Smooth muscle cell (in vitro differentiated cells): ENCODE measurements around the gene ASGR1. TPM values are rescaled to one million over a fixed set of nuclear protein-coding genes. Genes with fewer than 3 reads are reported as not detected.

ENCODE experiments used
- DNase-seq: peaks from one replicate; lab custom pipeline; 2025; ENCODE audit not compliant: unreplicated experiment; lab: John Stamatoyannopoulos, UW
- H2AFZ ChIP-seq: fragments of 200-600 bp; sonication (generic); 2 replicates; pipeline ENCODE4 v1.6.0; 2016; ENCODE audit warnings: antibody characterized with exemption, low read depth, mild to moderate bottlenecking
- H3F3A ChIP-seq: fragments of 200-600 bp; sonication (generic); 2 replicates; pipeline ENCODE4 v1.6.0; 2017; ENCODE audit warnings: antibody characterized with exemption, low read depth
- H3K27ac ChIP-seq: fragments of 200-600 bp; sonication (generic); 2 replicates; pipeline ENCODE4 v1.5.1; 2016; ENCODE audit warnings: low read depth, mild to moderate bottlenecking
- H3K27me3 ChIP-seq: fragments of 200-600 bp; sonication (generic); 2 replicates; pipeline ENCODE4 v1.6.1; 2016; ENCODE audit warnings: low read depth, mild to moderate bottlenecking
- H3K36me3 ChIP-seq: fragments of 200-600 bp; sonication (generic); 2 replicates; pipeline ENCODE4 v1.5.1; 2016; ENCODE audit warnings: low read depth
- H3K4me1 ChIP-seq: fragments of 200-600 bp; sonication (generic); 2 replicates; pipeline ENCODE4 v1.5.1; 2016; ENCODE audit warnings: low read depth
- H3K4me2 ChIP-seq: fragments of 200-600 bp; sonication (generic); 2 replicates; pipeline ENCODE4 v1.6.0; 2016; ENCODE audit warnings: mild to moderate bottlenecking
- H3K4me3 ChIP-seq: fragments of 200-600 bp; sonication (generic); 2 replicates; pipeline ENCODE4 v1.5.1; 2016; ENCODE audit warnings: mild to moderate bottlenecking
- H3K79me2 ChIP-seq: fragments of 200-600 bp; sonication (generic); 2 replicates; pipeline ENCODE4 v1.6.0; 2016; ENCODE audit warnings: low read depth, mild to moderate bottlenecking
- H3K9ac ChIP-seq: fragments of 200-600 bp; sonication (generic); 2 replicates; pipeline ENCODE4 v1.6.0; 2016; ENCODE audit warnings: low read depth
- H3K9me3 ChIP-seq: fragments of 200-600 bp; sonication (generic); replicated peaks from 2 replicates; pipeline ENCODE4 v1.5.1; 2016; ENCODE audit warnings: low read depth
- H4K20me1 ChIP-seq: fragments of 200-600 bp; sonication (generic); 2 replicates; pipeline ENCODE4 v1.6.0; 2016; ENCODE audit warnings: low read depth
- CTCF ChIP-seq: fragments of 200-600 bp; sonication (generic); IDR thresholded peaks from 2 replicates; pipeline ENCODE4 v1.5.1; 2017; ENCODE audit warnings: borderline replicate concordance, mild to moderate bottlenecking, antibody characterized with exemption; ENCODE audit not compliant: insufficient read depth, poor library complexity, severe bottlenecking
- WGBS: methylation state at CpG from one replicate; pipeline ENCODE4 v1.1.7; 2016; ENCODE audit warnings: low lambda C conversion rate; 5-methylcytosine and 5-hydroxymethylcytosine counted together
- polyA plus RNA-seq: library from polyadenylated mRNA; unstranded; fragments of >200 nt; fragmentation: Nextera tagmentation; extraction: Ambion mirVana; gene quantifications from 2 replicates; pipeline ENCODE4 v1.2.1, GENCODE V29; 2016
- total RNA-seq: library from RNA; depleted of rRNA; stranded (reverse); fragments of >200 nt; gene quantifications from 2 replicates; pipeline ENCODE4 v1.2.3, GENCODE V29; 2014

Gene ASGR1
- total and polyA plus RNA-seq, 2 experiments from 2014 or later: 1.2 to 4.2 TPM

- Histone ChIP-seq H3K27ac (peak overlapping the region; percentile 88), H3K9me3 (no peaks in the 10 kb centered on the region), H3K4me3 (peak overlapping the region; percentile 60), H3K27me3 (no peaks in the 10 kb centered on the region), H3K4me1 (peaks cover 53% of the 10 kb centered on the region), H3F3A (peaks cover 24% of the 10 kb centered on the region), H3K4me2 (peak overlapping the region; percentile 96), H3K9ac (peak overlapping the region; percentile 69), H3K36me3 (no peaks in the 10 kb centered on the region), H2AFZ (no peak overlapping the region), H3K79me2 (peaks cover 51% of the 10 kb centered on the region), H4K20me1 (peaks cover 67% of the 10 kb centered on the region)
- peak; percentile 90 for DNase-seq
- TF ChIP-seq CTCF: peak; percentile 31
- under 1% methylated on average over 37 of the region's 45 CpGs for WGBS
These were observed 35.3 kb upstream of the ASGR1 start for GRCh38 chr17:7214300-7215135.

GRCh38 chr17:7213895-7214299 lies 34.7 kb upstream of the ASGR1 start:
- Histone ChIP-seq H3K79me2 (peaks cover 58% of the 10 kb centered on the region), H3F3A (peaks cover 21% of the 10 kb centered on the region), H2AFZ (no peak overlapping the region), H3K9me3 (no peaks in the 10 kb centered on the region), H3K27me3 (no peaks in the 10 kb centered on the region), H4K20me1 (peaks cover 73% of the 10 kb centered on the region), H3K4me3 (peak overlapping the region; percentile 60), H3K4me1 (peaks cover 50% of the 10 kb centered on the region), H3K9ac (peak overlapping the region; percentile 69), H3K36me3 (no peaks in the 10 kb centered on the region), H3K4me2 (peak overlapping the region; percentile 96), H3K27ac (peak overlapping the region; percentile 88)
- DNase-seq: no peak
- 5% methylated on average over 11 of the region's 15 CpGs for WGBS
- TF ChIP-seq CTCF: peak; percentile 40

GRCh38 chr17:7211491-7212273 lies 32.5 kb upstream of the ASGR1 start:
- no peak for TF ChIP-seq CTCF
- Histone ChIP-seq H2AFZ (no peak overlapping the region), H3K9ac (no peak overlapping the region), H3F3A (peaks cover 14% of the 10 kb centered on the region), H3K36me3 (no peaks in the 10 kb centered on the region), H3K4me1 (peaks cover 50% of the 10 kb centered on the region), H3K79me2 (peaks cover 64% of the 10 kb centered on the region), H4K20me1 (peaks cover 93% of the 10 kb centered on the region), H3K27me3 (no peaks in the 10 kb centered on the region), H3K4me3 (no peak overlapping the region), H3K4me2 (peak overlapping the region; percentile 68), H3K27ac (no peak overlapping the region), H3K9me3 (no peaks in the 10 kb centered on the region)
- no peak for DNase-seq
- WGBS: 38% methylated on average over 11 of the region's 37 CpGs
